ENCODE results near the gene FIBCD1. TPM values are rescaled to one million over a fixed set of nuclear protein-coding genes. Genes with fewer than 3 reads are reported as not detected.
"Not testable (repeated sequence)": the region's sequence is repeated elsewhere in the genome, so short reads cannot be mapped to it uniquely, and the experiment has no call there.

The FIBCD1 gene
- total RNA-seq, 4 donors from 2014 or later, result 0.40 to 0.83 (median 0.42) TPM; not detected in 1

GRCh38 chr9:130962418-130963316 is 23.6 kb upstream of the FIBCD1 start:
- no peak for DNase-seq (ENCODE audit: extremely low spot score)
- WGBS, result 44% methylated on average over 17 of the region's 22 CpGs
- intact Hi-C loops (cut with DNase I), result no loop called here

GRCh38 chr9:130961511-130962300 is 22.7 kb upstream of the FIBCD1 start:
- intact Hi-C loops (cut with DNase I), result no loop called here
- WGBS, result 92% methylated on average over 7 of the region's 8 CpGs

More at GRCh38 chr9:130962418-130963316, 23.6 kb upstream of the FIBCD1 start:
- Histone ChIP-seq H3K9me3 (peaks cover 0 to 6% (median 0%) of the 10 kb centered on the region in 4 donors), H3K27me3 (no peaks in the 10 kb centered on the region), H3K4me3 (no peak overlapping the region), H3K36me3 (no peaks in the 10 kb centered on the region), H3K4me1 (peaks cover 0 to 11% (median 11%) of the 10 kb centered on the region in 4 donors), H3K27ac (replicated peaks in 1 of 4) (no peak overlapping the region)
- no peak for TF ChIP-seq POLR2A (IDR thresholded peaks at IDR 0.05; ENCODE audit: low read depth)
- TF ChIP-seq POLR2AphosphoS5 (IDR thresholded peaks at IDR 0.05), result peak; percentile 54 to 57

GRCh38 chr9:130960522-130961378 is 21.7 kb upstream of the FIBCD1 start:
- H3K9me3 ChIP-seq, result peaks cover 0 to 6% (median 0%) of the 10 kb centered on the region in 4 donors
- no peak for TF ChIP-seq EP300 (IDR thresholded peaks at IDR 0.05)
- no peak for TF ChIP-seq POLR2A (IDR thresholded peaks at IDR 0.05; ENCODE audit: low read depth)
- peaks cover 0 to 18% (median 0%) of the 10 kb centered on the region in 4 donors for H3K27me3 ChIP-seq
- no peak overlapping the region for H3K4me3 ChIP-seq
- no peaks in the 10 kb centered on the region for H3K36me3 ChIP-seq
- whole genome bisulfite sequencing, result 84% methylated on average over 11 of the region's 14 CpGs
- intact Hi-C loops (cut with DNase I), result no loop called here
- peaks cover 0 to 11% (median 11%) of the 10 kb centered on the region in 4 donors for H3K4me1 ChIP-seq
- no peak for DNase-seq (ENCODE audit: extremely low spot score)
- H3K27ac ChIP-seq (replicated peaks in 1 of 4), result no peak overlapping the region

More at GRCh38 chr9:130961511-130962300, 22.7 kb upstream of the FIBCD1 start:
- H3K27me3 ChIP-seq, result peaks cover 0 to 9% (median 0%) of the 10 kb centered on the region in 4 donors
- H3K4me1 ChIP-seq, result peaks cover 0 to 11% (median 11%) of the 10 kb centered on the region in 4 donors
- no peak overlapping the region for H3K4me3 ChIP-seq
- no peak overlapping the region for H3K27ac ChIP-seq (replicated peaks in 1 of 4)
- no peaks in the 10 kb centered on the region for H3K36me3 ChIP-seq
- TF ChIP-seq POLR2A (IDR thresholded peaks at IDR 0.05; ENCODE audit: low read depth) (no peak), CTCF (IDR thresholded peaks at IDR 0.05) (no peak)
- DNase-seq (ENCODE audit: extremely low spot score), result no peak
- peaks cover 0 to 6% (median 0%) of the 10 kb centered on the region in 4 donors for H3K9me3 ChIP-seq

GRCh38 chr9:130959809-130960334 is 20.8 kb upstream of the FIBCD1 start:
- WGBS, result 89% methylated on average over 7 of the region's 9 CpGs
- no peak overlapping the region for H3K27ac ChIP-seq (replicated peaks in 1 of 4)
- H3K4me3 ChIP-seq, result no peak overlapping the region
- peaks cover 0 to 11% (median 11%) of the 10 kb centered on the region in 4 donors for H3K4me1 ChIP-seq
- no peaks in the 10 kb centered on the region for H3K36me3 ChIP-seq
- peaks cover 0 to 6% (median 0%) of the 10 kb centered on the region in 4 donors for H3K9me3 ChIP-seq
- no peak for TF ChIP-seq POLR2AphosphoS5 (IDR thresholded peaks at IDR 0.05)
- TF ChIP-seq CTCF (IDR thresholded peaks at IDR 0.05), result no peak
- no peak for TF ChIP-seq EP300 (IDR thresholded peaks at IDR 0.05)
- TF ChIP-seq POLR2A (IDR thresholded peaks at IDR 0.05; ENCODE audit: low read depth), result no peak
- intact Hi-C loops (cut with DNase I), result no loop called here
- no peak for DNase-seq (ENCODE audit: extremely low spot score)
- peaks cover 0 to 23% (median 0%) of the 10 kb centered on the region in 4 donors for H3K27me3 ChIP-seq

GRCh38 chr9:130958564-130958963 is 19.5 kb upstream of the FIBCD1 start:
- H3K9me3 ChIP-seq; DNase-seq (ENCODE audit: extremely low spot score); H3K36me3 ChIP-seq; H3K4me3 ChIP-seq; H3K27ac ChIP-seq (replicated peaks in 1 of 4); intact Hi-C loops (cut with DNase I): not testable (repeated sequence)
- peaks cover 0 to 11% (median 11%) of the 10 kb centered on the region in 4 donors for H3K4me1 ChIP-seq
- WGBS, result 81% methylated on average over 4 of the region's 4 CpGs
- peaks cover 0 to 23% (median 0%) of the 10 kb centered on the region in 4 donors for H3K27me3 ChIP-seq
